Measurements from ENCODE around the gene CFAP410. TPM values are rescaled to one million over a fixed set of nuclear protein-coding genes. Genes with fewer than 3 reads are reported as not detected.

Gene CFAP410
- total and polyA plus RNA-seq, 2 donors (not counting 1 experiment from before 2014, with no cell fraction given) = 69.2 to 98.8 TPM

GRCh38 chr21:44290327-44291077 lies 48.7 kb downstream of the CFAP410 start:
- Histone ChIP-seq H3K9me3 (ENCODE audit: control extremely low read depth in 1 of 3, control insufficient read depth in 2 of 3, insufficient read depth in 1 of 3, low read length in 2 of 3) (peaks cover 0 to 3% (median 0%) of the 10 kb centered on the region in 3 donors), H3K4me1 (ENCODE audit: control insufficient read depth in 2 of 2, insufficient read depth in 2 of 2, low read length in 2 of 2) (peaks cover 15 to 22% of the 10 kb centered on the region in 2 donors), H3K27ac (ENCODE audit: low read length in 2 of 2) (no peak overlapping the region), H2AFZ (ENCODE audit: insufficient read depth, low read depth, low read length, poor library complexity, severe bottlenecking) (no peak overlapping the region), H3K9ac (ENCODE audit: low read length) (no peak overlapping the region), H3K79me2 (ENCODE audit: control insufficient read depth, insufficient read depth, low read length) (no peaks in the 10 kb centered on the region), H3K36me3 (replicated peaks in 1 of 2; ENCODE audit: control extremely low read depth in 1 of 2, control insufficient read depth in 1 of 2, extremely low read depth in 1 of 2, insufficient read depth in 2 of 2, low read length in 1 of 2) (no peaks in the 10 kb centered on the region), H3K4me2 (replicated peaks; ENCODE audit: low read depth, low read length, poor library complexity, severe bottlenecking) (no peak overlapping the region), H4K20me1 (ENCODE audit: control insufficient read depth, insufficient read depth, low read length, poor library complexity, severe bottlenecking) (no peaks in the 10 kb centered on the region), H3K27me3 (replicated peaks in 1 of 4; ENCODE audit: control extremely low read depth in 1 of 4, control insufficient read depth in 3 of 4, insufficient read depth in 4 of 4, low read length in 3 of 4) (no peaks in the 10 kb centered on the region), H3K4me3 (ENCODE audit: control extremely low read depth in 1 of 5, extremely low read depth in 1 of 5, insufficient read depth in 1 of 5, low read depth in 2 of 5, low read length in 4 of 5) (no peak overlapping the region)
- DNase-seq (no peak), ATAC-seq (ENCODE audit: low read depth) (no peak)
- intact Hi-C loops (cut with micrococcal nuclease) = no loop called here
- ChIA-PET POLR2A (no interaction called here), CTCF (no interaction called here)
- Mint-ChIP-seq H3K27ac (peak overlapping the region; percentile 65), H3K4me3 (no peak overlapping the region), H3K27me3 (no peaks in the 10 kb centered on the region), H3K4me1 (peaks cover 25% of the 10 kb centered on the region), H3K9me3 (ENCODE audit: insufficient read depth) (no peaks in the 10 kb centered on the region)
- no peak for TF ChIP-seq CTCF (IDR thresholded peaks at IDR 0.05)
- TF ChIP-seq EZH2 (IDR thresholded peaks at IDR 0.05; ENCODE audit: borderline replicate concordance, insufficient read depth, low read depth, low read length, poor library complexity, severe bottlenecking) = no peak
- 88% methylated on average over 15 of the region's 16 CpGs for WGBS (ENCODE audit: insufficient coverage)

- intact Hi-C loops (cut with micrococcal nuclease) = no loop called here
- CTCF ChIA-PET = no interaction called here
- WGBS (ENCODE audit: insufficient coverage) = 93% methylated on average over 20 of the region's 24 CpGs
Measured at GRCh38 chr21:44289381-44290010, 49.7 kb downstream of the CFAP410 start.

More at GRCh38 chr21:44289381-44290010, 49.7 kb downstream of the CFAP410 start:
- Histone ChIP-seq H3K79me2 (ENCODE audit: control insufficient read depth, insufficient read depth, low read length) (no peaks in the 10 kb centered on the region), H3K9ac (ENCODE audit: low read length) (no peak overlapping the region), H3K4me3 (ENCODE audit: control extremely low read depth in 1 of 5, extremely low read depth in 1 of 5, insufficient read depth in 1 of 5, low read depth in 2 of 5, low read length in 4 of 5) (no peak overlapping the region), H3K4me1 (ENCODE audit: control insufficient read depth in 2 of 2, insufficient read depth in 2 of 2, low read length in 2 of 2) (peaks cover 5 to 12% of the 10 kb centered on the region in 2 donors), H3K27me3 (replicated peaks in 1 of 4; ENCODE audit: control extremely low read depth in 1 of 4, control insufficient read depth in 3 of 4, insufficient read depth in 4 of 4, low read length in 3 of 4) (no peaks in the 10 kb centered on the region), H3K4me2 (replicated peaks; ENCODE audit: low read depth, low read length, poor library complexity, severe bottlenecking) (no peak overlapping the region), H3K36me3 (replicated peaks in 1 of 2; ENCODE audit: control extremely low read depth in 1 of 2, control insufficient read depth in 1 of 2, extremely low read depth in 1 of 2, insufficient read depth in 2 of 2, low read length in 1 of 2) (no peaks in the 10 kb centered on the region), H2AFZ (ENCODE audit: insufficient read depth, low read depth, low read length, poor library complexity, severe bottlenecking) (no peak overlapping the region), H4K20me1 (ENCODE audit: control insufficient read depth, insufficient read depth, low read length, poor library complexity, severe bottlenecking) (no peaks in the 10 kb centered on the region), H3K9me3 (ENCODE audit: control extremely low read depth in 1 of 3, control insufficient read depth in 2 of 3, insufficient read depth in 1 of 3, low read length in 2 of 3) (peaks cover 0 to 3% (median 0%) of the 10 kb centered on the region in 3 donors), H3K27ac (ENCODE audit: low read length in 2 of 2) (no peak overlapping the region)
- Mint-ChIP-seq H3K27me3 (no peaks in the 10 kb centered on the region), H3K4me3 (no peak overlapping the region), H3K4me1 (peaks cover 16% of the 10 kb centered on the region), H3K9me3 (ENCODE audit: insufficient read depth) (no peaks in the 10 kb centered on the region), H3K27ac (no peak overlapping the region)
- DNase-seq = no peak
- ATAC-seq (ENCODE audit: low read depth) = no peak
- TF ChIP-seq EZH2 (IDR thresholded peaks at IDR 0.05; ENCODE audit: borderline replicate concordance, insufficient read depth, low read depth, low read length, poor library complexity, severe bottlenecking) (no peak), CTCF (IDR thresholded peaks at IDR 0.05) (no peak)
- POLR2A ChIA-PET = no interaction called here

All from B cell (primary cell).